HepG2 (cell line): Measurements from ENCODE around the gene TCEANC2. TPM values are rescaled to one million over a fixed set of nuclear protein-coding genes. Genes with fewer than 3 reads are reported as not detected.

Experiments used
- ATAC-seq: fragments of 200-7000 bp; cut with Tn5 transposase; 3 replicates; pipeline ENCODE4 v1.9.1; 2020; ENCODE audit warnings: mild to moderate bottlenecking, moderate library complexity
- BruUV-seq: library from RNA; stranded (reverse); fragments of 400-500 nt; replicated peaks from 2 replicates; lab custom pipeline; 2021; lab: Mats Ljungman, UMichigan
- CTCF ChIA-PET: fragments of 300-600 bp; formaldehyde crosslinking; extraction: SDS; loops from one replicate; lab custom pipeline; 2021; ENCODE audit warnings: low total read pairs, inconsistent platforms, low intra/inter-chr PET ratio; lab: Yijun Ruan, JAX
- POLR2A ChIA-PET: fragments of 350-600 bp; sonication (Branson Sonifier 250); formaldehyde crosslinking; loops from one replicate; lab custom pipeline; 2020; ENCODE audit warnings: antibody characterized with exemption, inconsistent platforms; lab: Yijun Ruan, JAX
- DNase-seq: peaks from one replicate; pipeline ENCODE4 v3.0.0-alpha.2; 2015; ENCODE audit warnings: low spot score
- FAIRE-seq: peaks from 3 replicates; lab custom pipeline; 2011; peaks lifted over from hg19 to GRCh38; lab: Jason Lieb, UNC
- H2AFZ ChIP-seq: one replicate; pipeline ENCODE4 v1.6.1; 2011; ENCODE audit warnings: low read length, inconsistent platforms
- H3K27ac ChIP-seq: fragments of 300-600 bp; 3 replicates; pipeline ENCODE4 v1.8.0; 2011; ENCODE audit warnings: mixed run types, mild to moderate bottlenecking, mixed read lengths, low read length, inconsistent platforms; ENCODE audit not compliant: insufficient read depth; ENCODE audit errors: extremely low read length
- H3K27me3 ChIP-seq, 2 experiments: fragments of 200-600 bp in 1 of 2; 2 replicates in 1 of 2; 3 replicates in 1 of 2; pipeline versions ENCODE4 v1.6.0 to v1.8.0; 2011; ENCODE audit warnings: low read length in 2 of 2, mild to moderate bottlenecking in 2 of 2, moderate library complexity in 2 of 2, inconsistent platforms in 1 of 2; ENCODE audit not compliant: insufficient read depth in 2 of 2, control insufficient read depth in 1 of 2
- H3K36me3 ChIP-seq, 2 experiments: fragments of 200-600 bp in 1 of 2; replicated peaks in 1 of 2; 2 replicates in 1 of 2; 3 replicates in 1 of 2; pipeline versions ENCODE4 v1.5.1 to v1.8.0; 2011; ENCODE audit warnings: low read length in 2 of 2, inconsistent platforms in 1 of 2; ENCODE audit not compliant: insufficient read depth in 2 of 2, control insufficient read depth in 1 of 2
- H3K4me1 ChIP-seq: 2 replicates; pipeline ENCODE4 v1.5.1; 2012; ENCODE audit warnings: low read length, inconsistent platforms; ENCODE audit not compliant: insufficient read depth
- H3K4me2 ChIP-seq: 2 replicates; pipeline ENCODE4 v1.6.0; 2011; ENCODE audit warnings: low read depth, low read length, inconsistent platforms
- H3K4me3 ChIP-seq, 3 experiments: fragments of 200-600 bp in 1 of 3; sonication (generic), shearing (Covaris generic) in 1 of 3; replicated peaks in 1 of 3; 2 replicates each; pipeline ENCODE4 v1.5.1; 2011 to 2016; ENCODE audit warnings: low read length in 3 of 3, inconsistent platforms in 2 of 3, low read depth in 2 of 3, mild to moderate bottlenecking in 2 of 3, control low read depth in 1 of 3, mixed read lengths in 1 of 3; ENCODE audit not compliant: insufficient read depth in 1 of 3
- H3K79me2 ChIP-seq: one replicate; pipeline ENCODE4 v1.6.1; 2011; ENCODE audit warnings: low read length, inconsistent platforms; ENCODE audit not compliant: insufficient read depth
- H3K9ac ChIP-seq: 2 replicates; pipeline ENCODE4 v1.6.0; 2011; ENCODE audit warnings: mild to moderate bottlenecking, low read depth, low read length, inconsistent platforms; ENCODE audit not compliant: insufficient read depth
- H3K9me3 ChIP-seq: 2 replicates; pipeline ENCODE4 v1.5.1; 2012; ENCODE audit warnings: mild to moderate bottlenecking, low read length
- H4K20me1 ChIP-seq: 2 replicates; pipeline ENCODE4 v1.6.0; 2011; ENCODE audit warnings: inconsistent platforms, mild to moderate bottlenecking, low read length, moderate library complexity; ENCODE audit not compliant: insufficient read depth
- EEA1 ChIP-seq: sonication (generic); formaldehyde crosslinking; IDR thresholded peaks from 2 replicates; pipeline ENCODE4 v1.5.1; 2020; ENCODE audit warnings: mild to moderate bottlenecking, missing genetic modification reagents, borderline replicate concordance
- FOXK1 ChIP-seq: sonication (generic); formaldehyde crosslinking; IDR thresholded peaks from 2 replicates; pipeline ENCODE4 v1.4.0; 2020; ENCODE audit warnings: low read depth, missing genetic modification reagents, borderline replicate concordance
- MIER2 ChIP-seq: IDR thresholded peaks from 2 replicates; pipeline ENCODE4 v1.6.1; 2016; ENCODE audit warnings: missing biosample characterization, missing genetic modification reagents
- MTF2 ChIP-seq: sonication (generic); formaldehyde crosslinking; IDR thresholded peaks from 2 replicates; pipeline ENCODE4 v1.5.0; 2020; ENCODE audit warnings: missing genetic modification reagents, borderline replicate concordance
- NBN ChIP-seq: fragments of 450-650 bp; conservative IDR thresholded peaks from 2 replicates; pipeline ENCODE4 v1.6.1; 2017
- NFIC ChIP-seq: IDR thresholded peaks from 2 replicates; pipeline ENCODE4 v1.6.1; 2012; ENCODE audit warnings: mild to moderate bottlenecking, low read length, inconsistent platforms
- PRPF4 ChIP-seq: fragments of 200-400 bp; formaldehyde crosslinking; IDR thresholded peaks from 2 replicates; pipeline ENCODE4 v1.6.1; 2016; ENCODE audit warnings: low read length, low read depth; ENCODE audit not compliant: poor library complexity, severe bottlenecking
- SP140L ChIP-seq: sonication (generic); formaldehyde crosslinking; IDR thresholded peaks from 2 replicates; pipeline ENCODE4 v1.4.0; 2020; ENCODE audit warnings: missing genetic modification reagents, borderline replicate concordance
- SRF ChIP-seq: IDR thresholded peaks from 2 replicates; pipeline ENCODE4 v1.6.1; 2011; ENCODE audit warnings: mild to moderate bottlenecking, low read depth, low read length, moderate library complexity
- STAG1 ChIP-seq: sonication (generic); formaldehyde crosslinking; IDR thresholded peaks from 2 replicates; pipeline ENCODE4 v1.4.0; 2020; ENCODE audit warnings: missing genetic modification reagents
- ZBTB2 ChIP-seq: sonication (generic); formaldehyde crosslinking; IDR thresholded peaks from 2 replicates; pipeline ENCODE4 v1.8.0; 2022; ENCODE audit warnings: low read depth, missing genetic modification reagents
- ZFP82 ChIP-seq: sonication (generic); formaldehyde crosslinking; IDR thresholded peaks from 2 replicates; pipeline ENCODE4 v1.5.1; 2020; ENCODE audit warnings: mild to moderate bottlenecking, missing genetic modification reagents, borderline replicate concordance
- ZMAT3 ChIP-seq: sonication (generic); formaldehyde crosslinking; conservative IDR thresholded peaks from 2 replicates; pipeline ENCODE4 v1.7.0; 2021; ENCODE audit warnings: missing genetic modification reagents
- ZNF10 ChIP-seq: sonication (generic); formaldehyde crosslinking; IDR thresholded peaks from 2 replicates; pipeline ENCODE4 v1.4.0; 2020; ENCODE audit warnings: mild to moderate bottlenecking, low read depth, missing genetic modification reagents, borderline replicate concordance
- ZNF256 ChIP-seq: sonication (generic); formaldehyde crosslinking; conservative IDR thresholded peaks from 2 replicates; pipeline ENCODE4 v1.4.0; 2020; ENCODE audit warnings: missing genetic modification reagents
- ZNF615 ChIP-seq: sonication (generic); formaldehyde crosslinking; IDR thresholded peaks from 2 replicates; pipeline ENCODE4 v1.5.0; 2020; ENCODE audit warnings: mild to moderate bottlenecking, missing genetic modification reagents, borderline replicate concordance
- ZNF770 ChIP-seq: sonication (generic); formaldehyde crosslinking; IDR thresholded peaks from 2 replicates; pipeline ENCODE4 v1.5.0; 2020; ENCODE audit warnings: mild to moderate bottlenecking, missing genetic modification reagents
- WGBS: methylation state at CpG from one replicate; pipeline ENCODE4 v1.1.6; 2017; ENCODE audit warnings: low lambda C conversion rate; 5-methylcytosine and 5-hydroxymethylcytosine counted together
- in situ Hi-C: cut with HindIII; loops from 2 replicates; pipeline ENCODE4 v1.10.0; 2017; ENCODE audit warnings: low pct_unique_long_range_greater_than_20kb; ENCODE audit not compliant: extremely low pct_ligation_motif_present
- intact Hi-C: fragments of 100-400 bp; cut with micrococcal nuclease; formaldehyde crosslinking; loops from one replicate; pipeline ENCODE4 v1.10.0; 2022; ENCODE audit not compliant: unreplicated experiment
- polyA plus RNA-seq, 8 experiments: library from polyadenylated mRNA; depleted of rRNA in 3 of 8; stranded (reverse) in 7 of 8; unstranded in 1 of 8; fragments of >200 nt; fragmentation: Illumina TruSeq in 4 of 8; extraction: Trizol in 4 of 8; gene quantifications; 2 replicates each; pipeline versions ENCODE4 v1.2.1 to v1.2.3, GENCODE V29; 2011 to 2016; ENCODE audit warnings: low read depth in 4 of 8, missing spikeins in 1 of 8, mixed read lengths in 1 of 8; ENCODE audit not compliant: insufficient read depth in 1 of 8
- total RNA-seq, 5 experiments: library from RNA; depleted of rRNA; stranded (reverse); fragments of >200 nt; fragmentation: Illumina TruSeq; extraction: Trizol; gene quantifications; 2 replicates each; pipeline ENCODE4 v1.2.3, GENCODE V29; 2016; ENCODE audit warnings: low read depth in 1 of 5
- TF ChIP-seq, protein P1 (sequence below): sonication (generic); formaldehyde crosslinking; IDR thresholded peaks from 2 replicates; pipeline ENCODE4 v1.4.0; 2020; ENCODE audit warnings: missing genetic modification reagents

TCEANC2 gene
- total and polyA plus RNA-seq, 2 of the 13 experiments (the other 11 are each of a cell fraction or from before 2014, with no cell fraction given) = 3.8 to 5.0 TPM

DNA sequence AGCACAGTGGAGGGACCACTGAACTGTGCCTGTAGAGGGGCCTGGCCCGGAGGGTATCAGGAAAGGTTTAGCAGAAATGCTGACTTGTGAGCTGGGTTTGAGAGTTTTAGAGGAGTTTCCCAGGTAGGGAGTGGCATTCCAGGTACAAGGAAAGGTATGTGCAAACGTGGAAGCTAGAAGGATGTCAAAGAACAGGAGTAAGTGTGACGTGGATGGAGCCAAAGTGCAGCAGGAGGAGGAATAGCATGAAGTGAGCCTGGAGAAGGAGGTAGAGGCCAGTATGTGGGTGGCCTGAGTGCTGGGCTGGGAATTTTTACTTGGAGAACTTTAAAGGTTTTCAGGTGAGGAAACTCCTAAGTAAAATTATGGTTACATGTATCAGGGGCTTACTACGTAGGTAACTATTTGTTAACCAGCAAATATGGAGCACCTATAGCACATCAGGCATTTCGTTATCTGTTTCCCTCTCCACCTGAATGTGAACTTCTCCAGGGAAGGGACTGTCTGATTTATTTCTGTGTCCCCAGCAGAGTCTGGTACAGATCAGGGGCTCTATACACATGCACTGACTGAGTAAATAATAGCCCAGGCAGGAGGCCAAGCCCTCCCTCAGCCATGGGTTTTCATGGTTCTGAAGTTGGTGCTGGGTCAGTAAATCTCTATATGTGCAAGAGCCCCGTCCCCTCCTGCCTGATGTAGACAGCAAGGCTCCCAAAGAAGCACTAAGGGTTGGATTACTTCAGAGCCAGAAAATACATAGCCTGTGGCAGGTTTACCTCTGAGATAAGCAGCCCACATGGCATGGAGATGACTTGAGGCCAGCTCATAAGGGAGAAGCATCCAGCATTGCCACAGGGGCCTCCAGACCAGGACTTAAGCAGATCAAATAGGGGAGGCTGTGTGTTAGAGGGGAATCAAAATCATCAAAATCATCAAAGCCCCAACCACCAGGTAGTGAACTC is 56.0 kb downstream of the TCEANC2 start:
- ATAC-seq (peak; percentile 58), FAIRE-seq (no peak), DNase-seq (no peak)
- no peaks in the 10 kb centered on the region for H4K20me1 ChIP-seq
- H3K9ac ChIP-seq = no peak overlapping the region
- intact Hi-C loops = no loop called here
- H3K79me2 ChIP-seq = no peaks in the 10 kb centered on the region
- H3K27ac ChIP-seq = no peak overlapping the region
- POLR2A ChIA-PET = no interaction called here
- in situ Hi-C loops = no loop called here
- no peaks in the 10 kb centered on the region for H3K9me3 ChIP-seq
- no peaks in the 10 kb centered on the region for H3K36me3 ChIP-seq
- CTCF ChIA-PET = no interaction called here
- TF ChIP-seq MIER2 = no peak
- TF ChIP-seq MTF2 (CRISPR knock-in tag) = no peak
- TF ChIP-seq FOXK1 (CRISPR knock-in tag) = no peak
- no peak for TF ChIP-seq SRF
- TF ChIP-seq, protein P1, sequence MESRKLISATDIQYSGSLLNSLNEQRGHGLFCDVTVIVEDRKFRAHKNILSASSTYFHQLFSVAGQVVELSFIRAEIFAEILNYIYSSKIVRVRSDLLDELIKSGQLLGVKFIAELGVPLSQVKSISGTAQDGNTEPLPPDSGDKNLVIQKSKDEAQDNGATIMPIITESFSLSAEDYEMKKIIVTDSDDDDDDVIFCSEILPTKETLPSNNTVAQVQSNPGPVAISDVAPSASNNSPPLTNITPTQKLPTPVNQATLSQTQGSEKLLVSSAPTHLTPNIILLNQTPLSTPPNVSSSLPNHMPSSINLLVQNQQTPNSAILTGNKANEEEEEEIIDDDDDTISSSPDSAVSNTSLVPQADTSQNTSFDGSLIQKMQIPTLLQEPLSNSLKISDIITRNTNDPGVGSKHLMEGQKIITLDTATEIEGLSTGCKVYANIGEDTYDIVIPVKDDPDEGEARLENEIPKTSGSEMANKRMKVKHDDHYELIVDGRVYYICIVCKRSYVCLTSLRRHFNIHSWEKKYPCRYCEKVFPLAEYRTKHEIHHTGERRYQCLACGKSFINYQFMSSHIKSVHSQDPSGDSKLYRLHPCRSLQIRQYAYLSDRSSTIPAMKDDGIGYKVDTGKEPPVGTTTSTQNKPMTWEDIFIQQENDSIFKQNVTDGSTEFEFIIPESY = no peak
- no peak for TF ChIP-seq ZNF10 (CRISPR knock-in tag)
- TF ChIP-seq NBN = no peak
- no peak for TF ChIP-seq ZNF770 (CRISPR knock-in tag)
- TF ChIP-seq ZFP82 (CRISPR knock-in tag) = no peak
- no peak for TF ChIP-seq ZNF615 (CRISPR knock-in tag)
- TF ChIP-seq NFIC = no peak
- TF ChIP-seq ZNF256 = no peak
- no peak for TF ChIP-seq STAG1
- no peak for TF ChIP-seq ZBTB2 (CRISPR knock-in tag)
- TF ChIP-seq ZMAT3 (CRISPR knock-in tag) = no peak
- no peak for TF ChIP-seq SP140L (CRISPR knock-in tag)
- TF ChIP-seq EEA1 (CRISPR knock-in tag) = no peak
- no peak for TF ChIP-seq PRPF4
- no peak overlapping the region for H3K4me3 ChIP-seq
- BruUV-seq = no TSS peak
- 14% methylated on average over 6 of the region's 6 CpGs for WGBS
- H2AFZ ChIP-seq = no peak overlapping the region
- no peaks in the 10 kb centered on the region; a peak in 1 of 5 replicates for H3K27me3 ChIP-seq
- H3K4me2 ChIP-seq = no peak overlapping the region
- peaks cover 8% of the 10 kb centered on the region; the same call in 1 of the 2 replicates for H3K4me1 ChIP-seq
